ENCODE measurements around the gene UPK1A. TPM values are rescaled to one million over a fixed set of nuclear protein-coding genes. Genes with fewer than 3 reads are reported as not detected.

Gene UPK1A
- polyA plus RNA-seq, 1 donor, result 0.04 TPM

DNA sequence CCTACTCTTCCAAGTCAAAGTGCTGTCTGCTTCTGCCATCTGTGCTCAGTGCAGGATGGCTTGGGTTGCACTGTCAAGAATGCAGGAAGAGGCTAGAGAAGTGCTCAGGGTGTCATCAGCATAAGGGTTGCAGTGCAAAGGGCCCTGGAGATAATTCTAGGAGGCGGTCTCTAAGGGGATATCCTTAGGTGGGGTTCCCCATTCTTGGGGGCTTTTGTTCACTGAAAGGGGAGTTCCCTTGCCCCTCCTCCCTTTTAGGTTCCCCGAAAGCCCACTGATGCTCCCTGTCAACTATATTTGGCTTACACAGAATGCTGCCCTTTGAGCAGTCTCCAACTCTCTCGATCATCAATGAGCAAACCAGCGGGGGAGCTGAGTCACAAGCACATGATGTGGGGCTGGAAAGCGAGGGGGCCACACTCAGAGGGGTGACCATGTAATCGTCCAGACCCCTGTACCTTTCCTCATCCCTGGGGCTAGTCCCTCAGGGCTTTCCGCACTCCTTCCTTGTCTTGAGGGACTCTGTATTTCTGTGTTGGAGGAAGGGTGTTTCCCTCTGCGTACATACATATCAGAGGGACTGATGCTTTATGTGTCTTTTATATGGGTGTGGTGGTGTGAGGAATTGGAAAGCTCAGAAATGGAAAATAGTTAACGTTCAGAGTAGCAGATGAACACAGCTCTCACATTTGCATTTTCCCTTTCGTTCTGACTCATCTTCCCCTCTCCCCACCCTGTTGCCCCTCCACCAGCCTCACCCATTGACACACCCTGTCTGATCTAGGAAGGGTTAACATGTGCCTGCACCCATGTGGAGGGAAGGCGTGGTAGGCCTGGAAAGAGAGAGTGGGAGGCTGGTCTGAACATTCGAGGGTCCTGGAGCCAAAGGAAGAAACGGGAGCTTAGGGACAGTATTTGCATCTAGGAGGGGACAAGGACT lies 44.7 kb downstream of the UPK1A start:
- no peak for DNase-seq
- Histone ChIP-seq H3K27ac (ENCODE audit: low read length) (no peak overlapping the region), H3K9me3 (ENCODE audit: control insufficient read depth, low read depth, low read length) (no peaks in the 10 kb centered on the region), H3K4me3 (ENCODE audit: low read length) (no peak overlapping the region), H3K36me3 (ENCODE audit: control insufficient read depth, insufficient read depth, low read length) (no peaks in the 10 kb centered on the region), H3K27me3 (ENCODE audit: control insufficient read depth, insufficient read depth, low read length) (peaks cover 5% of the 10 kb centered on the region), H3K4me1 (ENCODE audit: control insufficient read depth, insufficient read depth, low read length) (peaks cover 10% of the 10 kb centered on the region)
- no CpG with 5 or more reads among the region's 13 CpGs for WGBS (ENCODE audit: insufficient coverage, low lambda C conversion rate)

DNA sequence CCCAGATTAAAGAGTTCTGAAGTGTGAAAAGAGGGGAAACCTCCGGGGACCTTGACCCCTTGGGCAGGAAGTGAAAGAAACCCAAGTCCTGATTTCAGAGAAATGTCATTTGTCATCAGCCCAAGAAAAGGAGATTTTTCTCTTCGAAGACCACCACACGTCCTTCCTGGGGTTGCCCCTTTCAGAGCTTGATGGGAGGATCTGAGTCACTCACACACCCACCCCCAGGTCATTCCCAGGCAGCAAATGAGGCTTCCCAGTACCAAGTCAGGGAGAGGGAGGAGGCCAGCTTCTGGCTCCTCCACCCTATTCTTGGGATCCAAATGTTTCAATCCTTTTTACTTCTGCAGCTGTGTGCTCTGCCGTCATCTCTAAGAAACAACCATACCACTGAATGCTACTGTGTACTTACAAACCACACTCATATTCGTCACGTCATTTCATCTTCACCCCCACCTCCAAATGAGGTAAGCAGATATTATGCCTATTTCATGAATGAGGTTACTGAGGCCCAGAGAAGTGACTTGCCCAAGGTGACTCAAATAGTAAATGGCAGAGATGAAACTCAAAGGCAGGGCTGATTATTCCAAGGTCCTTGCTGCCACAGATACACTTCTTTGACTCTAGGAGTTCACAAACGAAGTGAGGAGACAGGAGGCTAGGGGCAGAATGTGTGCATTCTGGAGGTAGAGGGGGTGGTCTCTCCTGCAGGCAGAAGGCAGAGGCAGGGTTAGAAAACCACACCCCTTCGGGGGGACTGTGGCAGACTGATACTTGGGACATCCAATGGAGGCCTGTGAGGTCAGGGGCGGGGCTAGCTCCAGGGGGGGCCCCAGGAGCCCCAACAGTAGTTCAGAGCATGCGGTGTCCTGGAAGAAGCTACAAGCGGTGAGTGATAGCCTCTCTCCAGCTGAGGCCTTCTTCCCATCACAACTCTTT lies 46.5 kb downstream of the UPK1A start:
- H3K27me3 ChIP-seq (ENCODE audit: control insufficient read depth, insufficient read depth, low read length), result peaks cover 5% of the 10 kb centered on the region
- no peaks in the 10 kb centered on the region for H3K36me3 ChIP-seq (ENCODE audit: control insufficient read depth, insufficient read depth, low read length)
- no peak overlapping the region for H3K4me3 ChIP-seq (ENCODE audit: low read length)
- 80% methylated on average over 1 of the region's 11 CpGs for WGBS (ENCODE audit: insufficient coverage, low lambda C conversion rate)
- no peaks in the 10 kb centered on the region for H3K9me3 ChIP-seq (ENCODE audit: control insufficient read depth, low read depth, low read length)
- DNase-seq, result no peak
- H3K27ac ChIP-seq (ENCODE audit: low read length), result no peak overlapping the region
- peaks cover 10% of the 10 kb centered on the region for H3K4me1 ChIP-seq (ENCODE audit: control insufficient read depth, insufficient read depth, low read length)

DNA sequence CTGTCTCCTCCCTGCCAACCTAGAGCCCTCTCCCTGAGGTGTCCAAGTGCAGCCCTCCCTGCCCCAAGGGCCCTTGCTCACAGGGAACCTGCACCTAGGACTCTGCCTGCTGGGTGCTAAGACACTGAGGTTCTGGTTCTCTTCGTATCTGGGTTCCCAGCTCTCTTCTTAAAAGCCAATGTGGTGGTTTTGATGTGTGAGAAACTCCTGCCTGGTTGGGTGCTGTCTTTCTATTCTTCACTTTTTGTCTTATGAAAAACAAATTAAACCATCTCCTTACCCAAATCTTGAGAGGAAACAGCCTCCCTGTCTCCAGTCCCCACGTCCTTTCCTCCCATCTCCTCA lies 47.2 kb downstream of the UPK1A start:
- no peaks in the 10 kb centered on the region for H3K9me3 ChIP-seq (ENCODE audit: control insufficient read depth, low read depth, low read length)
- no peaks in the 10 kb centered on the region for H3K36me3 ChIP-seq (ENCODE audit: control insufficient read depth, insufficient read depth, low read length)
- no peak overlapping the region for H3K4me3 ChIP-seq (ENCODE audit: low read length)
- H3K4me1 ChIP-seq (ENCODE audit: control insufficient read depth, insufficient read depth, low read length), result peaks cover 10% of the 10 kb centered on the region
- peaks cover 5% of the 10 kb centered on the region for H3K27me3 ChIP-seq (ENCODE audit: control insufficient read depth, insufficient read depth, low read length)
- 50% methylated on average over 1 of the region's 2 CpGs for WGBS (ENCODE audit: insufficient coverage, low lambda C conversion rate)
- H3K27ac ChIP-seq (ENCODE audit: low read length), result no peak overlapping the region
- no peak for DNase-seq

DNA sequence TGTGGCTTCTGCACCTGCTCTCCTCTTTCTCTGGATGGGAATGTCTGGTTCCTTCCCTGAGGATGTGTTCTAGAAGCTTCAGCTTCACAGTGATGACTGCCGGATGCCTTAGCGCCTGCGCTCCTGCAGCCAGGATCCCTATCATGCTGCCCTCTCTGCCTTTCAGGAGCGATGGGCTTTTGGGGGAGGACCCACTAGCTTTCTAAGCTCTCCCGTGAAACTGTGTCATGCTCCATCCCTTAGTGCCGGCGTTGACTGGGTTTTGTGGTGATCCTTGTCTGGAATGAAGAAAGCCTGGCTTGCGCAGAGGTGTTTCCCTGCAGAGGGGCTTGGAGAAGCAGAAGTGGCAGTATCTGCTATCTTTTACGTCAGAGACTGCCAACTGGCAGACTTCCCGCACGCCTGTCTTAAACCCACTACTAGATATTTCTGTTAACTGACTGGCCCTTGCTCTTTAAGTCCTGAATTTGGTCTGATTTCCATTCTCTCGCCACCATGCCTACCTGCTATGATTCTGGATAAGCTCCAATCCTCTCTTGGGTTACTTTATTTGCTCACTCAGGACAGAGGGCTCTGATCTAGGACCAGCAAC lies 47.7 kb downstream of the UPK1A start:
- no peaks in the 10 kb centered on the region for H3K36me3 ChIP-seq (ENCODE audit: control insufficient read depth, insufficient read depth, low read length)
- H3K27me3 ChIP-seq (ENCODE audit: control insufficient read depth, insufficient read depth, low read length), result peaks cover 5% of the 10 kb centered on the region
- no CpG with 5 or more reads among the region's 12 CpGs for WGBS (ENCODE audit: insufficient coverage, low lambda C conversion rate)
- peaks cover 13% of the 10 kb centered on the region for H3K4me1 ChIP-seq (ENCODE audit: control insufficient read depth, insufficient read depth, low read length)
- H3K9me3 ChIP-seq (ENCODE audit: control insufficient read depth, low read depth, low read length), result no peaks in the 10 kb centered on the region
- no peak overlapping the region for H3K27ac ChIP-seq (ENCODE audit: low read length)
- H3K4me3 ChIP-seq (ENCODE audit: low read length), result no peak overlapping the region
- DNase-seq, result no peak

DNA sequence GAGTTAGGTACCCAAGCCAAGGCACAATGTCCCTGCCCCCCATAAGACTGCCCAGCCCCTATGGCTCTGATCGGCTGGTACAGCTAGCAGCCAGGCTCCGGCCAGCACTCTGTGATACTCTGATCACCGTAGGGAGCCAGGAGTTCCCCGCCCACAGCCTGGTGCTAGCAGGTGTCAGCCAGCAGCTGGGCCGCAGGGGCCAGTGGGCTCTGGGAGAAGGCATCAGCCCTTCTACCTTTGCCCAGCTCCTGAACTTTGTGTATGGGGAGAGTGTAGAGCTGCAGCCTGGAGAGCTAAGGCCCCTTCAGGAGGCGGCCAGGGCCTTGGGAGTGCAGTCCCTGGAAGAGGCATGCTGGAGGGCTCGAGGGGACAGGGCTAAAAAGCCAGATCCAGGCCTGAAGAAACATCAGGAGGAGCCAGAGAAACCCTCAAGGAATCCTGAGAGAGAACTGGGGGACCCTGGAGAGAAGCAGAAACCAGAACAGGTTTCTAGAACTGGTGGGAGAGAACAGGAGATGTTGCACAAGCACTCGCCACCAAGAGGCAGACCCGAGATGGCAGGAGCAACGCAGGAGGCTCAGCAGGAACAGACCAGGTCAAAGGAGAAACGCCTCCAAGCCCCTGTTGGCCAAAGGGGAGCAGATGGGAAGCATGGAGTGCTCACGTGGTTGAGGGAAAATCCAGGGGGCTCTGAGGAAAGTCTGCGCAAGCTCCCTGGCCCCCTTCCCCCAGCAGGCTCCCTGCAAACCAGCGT lies 48.5 kb downstream of the UPK1A start:
- no peak overlapping the region for H3K27ac ChIP-seq (ENCODE audit: low read length)
- no peak for DNase-seq
- peaks cover 21% of the 10 kb centered on the region for H3K4me1 ChIP-seq (ENCODE audit: control insufficient read depth, insufficient read depth, low read length)
- H3K9me3 ChIP-seq (ENCODE audit: control insufficient read depth, low read depth, low read length), result no peaks in the 10 kb centered on the region
- peaks cover 5% of the 10 kb centered on the region for H3K27me3 ChIP-seq (ENCODE audit: control insufficient read depth, insufficient read depth, low read length)
- H3K4me3 ChIP-seq (ENCODE audit: low read length), result no peak overlapping the region
- peaks cover 3% of the 10 kb centered on the region for H3K36me3 ChIP-seq (ENCODE audit: control insufficient read depth, insufficient read depth, low read length)
- WGBS (ENCODE audit: insufficient coverage, low lambda C conversion rate), result no CpG with 5 or more reads among the region's 14 CpGs

DNA sequence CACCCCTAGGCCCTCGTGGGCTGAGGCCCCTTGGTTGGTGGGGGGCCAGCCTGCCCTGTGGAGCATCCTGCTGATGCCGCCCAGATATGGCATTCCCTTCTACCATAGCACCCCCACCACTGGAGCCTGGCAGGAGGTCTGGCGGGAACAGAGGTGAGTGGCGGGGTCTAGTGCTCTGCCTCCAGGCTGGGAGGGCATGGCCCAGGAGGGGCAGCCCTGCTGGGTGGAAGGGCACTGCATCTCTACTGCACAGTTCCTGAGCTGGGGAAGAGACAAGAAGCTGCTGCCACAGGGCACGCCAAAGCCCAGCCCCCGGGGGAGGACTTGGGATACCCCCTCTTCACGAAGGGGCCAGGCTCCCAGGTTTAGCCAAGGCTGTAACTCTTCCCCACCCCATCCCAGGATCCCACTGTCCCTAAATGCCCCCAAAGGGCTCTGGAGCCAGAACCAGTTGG lies 49.1 kb downstream of the UPK1A start:
- Histone ChIP-seq H3K27me3 (ENCODE audit: control insufficient read depth, insufficient read depth, low read length) (peaks cover 5% of the 10 kb centered on the region), H3K36me3 (ENCODE audit: control insufficient read depth, insufficient read depth, low read length) (peaks cover 9% of the 10 kb centered on the region), H3K9me3 (ENCODE audit: control insufficient read depth, low read depth, low read length) (no peaks in the 10 kb centered on the region), H3K27ac (ENCODE audit: low read length) (no peak overlapping the region), H3K4me3 (ENCODE audit: low read length) (peak overlapping the region; percentile 65), H3K4me1 (ENCODE audit: control insufficient read depth, insufficient read depth, low read length) (peaks cover 21% of the 10 kb centered on the region)
- WGBS (ENCODE audit: insufficient coverage, low lambda C conversion rate), result no CpG with 5 or more reads among the region's 7 CpGs
- DNase-seq, result no peak

DNA sequence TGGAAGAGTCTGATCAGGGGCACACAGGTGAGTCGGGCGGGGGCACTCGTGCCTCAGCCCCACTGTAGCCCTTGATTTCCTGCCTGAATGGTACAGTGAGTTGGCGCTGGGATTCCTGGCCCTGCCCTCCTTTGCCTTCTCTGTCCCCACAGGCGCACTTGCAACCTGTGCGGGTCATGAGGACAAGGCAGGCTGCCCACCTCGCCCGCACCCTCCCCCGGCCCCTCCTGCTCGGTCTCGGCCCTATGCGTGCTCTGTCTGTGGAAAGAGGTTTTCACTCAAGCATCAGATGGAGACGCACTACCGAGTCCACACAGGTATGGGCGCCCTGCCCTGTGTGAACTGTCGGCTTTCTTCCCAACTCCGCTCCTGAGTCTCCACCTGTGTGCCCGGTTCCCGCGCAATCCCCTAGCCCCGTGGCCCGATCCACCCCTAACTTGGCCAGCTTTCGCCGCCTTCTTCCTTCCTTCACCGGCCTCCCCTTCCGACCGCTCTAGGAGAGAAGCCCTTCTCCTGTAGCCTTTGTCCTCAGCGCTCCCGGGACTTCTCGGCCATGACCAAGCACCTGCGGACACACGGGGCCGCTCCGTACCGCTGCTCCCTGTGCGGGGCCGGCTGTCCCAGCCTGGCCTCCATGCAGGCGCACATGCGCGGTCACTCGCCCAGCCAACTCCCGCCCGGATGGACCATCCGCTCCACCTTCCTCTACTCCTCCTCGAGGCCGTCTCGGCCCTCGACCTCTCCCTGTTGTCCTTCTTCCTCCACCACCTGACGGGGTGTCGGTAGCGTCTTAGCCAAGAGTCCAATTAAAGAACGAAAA lies 49.9 kb downstream of the UPK1A start:
- Histone ChIP-seq H3K27ac (ENCODE audit: low read length) (peak overlapping the region; percentile 81), H3K9me3 (ENCODE audit: control insufficient read depth, low read depth, low read length) (no peaks in the 10 kb centered on the region), H3K27me3 (ENCODE audit: control insufficient read depth, insufficient read depth, low read length) (peaks cover 3% of the 10 kb centered on the region), H3K36me3 (ENCODE audit: control insufficient read depth, insufficient read depth, low read length) (peaks cover 14% of the 10 kb centered on the region), H3K4me1 (ENCODE audit: control insufficient read depth, insufficient read depth, low read length) (peaks cover 21% of the 10 kb centered on the region), H3K4me3 (ENCODE audit: low read length) (peak overlapping the region; percentile 65)
- no CpG with 5 or more reads among the region's 52 CpGs for WGBS (ENCODE audit: insufficient coverage, low lambda C conversion rate)
- peak; percentile 43 to 46 for DNase-seq

DNA sequence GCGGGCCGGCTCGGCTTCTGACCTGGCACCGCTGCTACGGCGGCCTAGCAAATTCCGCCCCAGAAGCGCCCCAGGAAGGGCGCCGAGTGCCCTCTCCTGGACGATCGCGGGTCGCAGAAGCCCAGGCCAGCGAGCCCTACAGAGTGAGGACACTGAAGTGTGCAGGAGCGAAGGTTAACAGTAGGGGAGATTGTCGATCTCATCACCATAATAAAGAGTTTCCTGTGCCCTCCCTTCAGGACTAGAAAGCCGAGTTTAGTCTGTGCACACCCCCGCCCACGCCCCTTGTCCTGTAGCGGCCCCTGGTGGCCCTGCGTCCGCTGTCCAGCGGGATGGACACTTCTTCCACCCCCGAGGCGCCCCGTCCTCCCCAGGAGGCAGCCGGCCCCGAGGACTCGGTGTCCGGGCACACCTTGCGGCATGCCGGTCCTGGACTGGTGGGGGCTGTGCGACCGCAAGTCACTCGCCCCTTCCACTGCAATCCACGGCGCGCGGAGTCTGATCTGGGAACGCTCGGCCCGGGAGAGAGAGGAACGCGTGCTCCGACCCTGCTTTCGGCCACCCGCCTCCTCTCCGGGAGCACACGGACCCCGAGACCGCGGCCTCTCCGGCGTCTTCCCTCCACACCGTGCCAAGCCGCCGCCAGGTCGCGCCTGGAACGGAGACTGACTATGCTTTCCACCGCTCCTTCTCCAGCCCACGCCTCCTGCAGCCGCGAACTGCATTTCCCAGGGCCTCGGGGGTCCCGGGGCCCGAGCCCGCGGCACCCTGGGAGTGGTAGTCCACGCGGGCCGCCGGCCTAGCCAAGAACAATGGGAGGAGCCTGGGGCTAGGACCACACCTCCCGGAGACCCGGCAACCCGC lies 50.7 kb downstream of the UPK1A start:
- peak; percentile 88 to 96 for DNase-seq
- H3K27me3 ChIP-seq (ENCODE audit: control insufficient read depth, insufficient read depth, low read length), result peaks cover 3% of the 10 kb centered on the region
- peaks cover 19% of the 10 kb centered on the region for H3K36me3 ChIP-seq (ENCODE audit: control insufficient read depth, insufficient read depth, low read length)
- WGBS (ENCODE audit: insufficient coverage, low lambda C conversion rate), result no CpG with 5 or more reads among the region's 77 CpGs
- H3K27ac ChIP-seq (ENCODE audit: low read length), result peak overlapping the region; percentile 81
- H3K4me1 ChIP-seq (ENCODE audit: control insufficient read depth, insufficient read depth, low read length), result peaks cover 21% of the 10 kb centered on the region
- H3K9me3 ChIP-seq (ENCODE audit: control insufficient read depth, low read depth, low read length), result no peaks in the 10 kb centered on the region
- H3K4me3 ChIP-seq (ENCODE audit: low read length), result peak overlapping the region; percentile 65

Data from large intestine (tissue), 3 donors.